HepG2 (cell line): ENCODE results near the gene FGGY. TPM values are rescaled to one million over a fixed set of nuclear protein-coding genes. Genes with fewer than 3 reads are reported as not detected.

ENCODE experiments used
- BORCS8-MEF2B ChIP-seq: sonication (generic); formaldehyde crosslinking; IDR thresholded peaks from 2 replicates; pipeline ENCODE4 v1.8.0; 2022; ENCODE audit warnings: mild to moderate bottlenecking, missing genetic modification reagents
- CREM ChIP-seq, 2 experiments: sonication (generic) in 1 of 2; formaldehyde crosslinking in 1 of 2; IDR thresholded peaks; 2 replicates each; pipeline versions ENCODE4 v1.4.0 to v1.6.1; 2016 to 2020; ENCODE audit warnings: antibody characterized with exemption in 1 of 2, mild to moderate bottlenecking in 1 of 2, missing genetic modification reagents in 1 of 2
- RERE ChIP-seq: IDR thresholded peaks from 2 replicates; pipeline ENCODE4 v1.6.1; 2016; ENCODE audit warnings: low read depth, missing genetic modification reagents, missing compliant biosample characterization
- polyA plus RNA-seq, 8 experiments: library from polyadenylated mRNA; depleted of rRNA in 3 of 8; stranded (reverse) in 7 of 8; unstranded in 1 of 8; fragments of >200 nt; fragmentation: Illumina TruSeq in 4 of 8; extraction: Trizol in 4 of 8; gene quantifications; 2 replicates each; pipeline versions ENCODE4 v1.2.1 to v1.2.3, GENCODE V29; 2011 to 2016; ENCODE audit warnings: low read depth in 4 of 8, missing spikeins in 1 of 8, mixed read lengths in 1 of 8; ENCODE audit not compliant: insufficient read depth in 1 of 8
- total RNA-seq, 5 experiments: library from RNA; depleted of rRNA; stranded (reverse); fragments of >200 nt; fragmentation: Illumina TruSeq; extraction: Trizol; gene quantifications; 2 replicates each; pipeline ENCODE4 v1.2.3, GENCODE V29; 2016; ENCODE audit warnings: low read depth in 1 of 5

The FGGY gene
- total and polyA plus RNA-seq, 2 of the 13 experiments (the other 11 are each of a cell fraction or from before 2014, with no cell fraction given) = 15.7 to 27.5 TPM

DNA sequence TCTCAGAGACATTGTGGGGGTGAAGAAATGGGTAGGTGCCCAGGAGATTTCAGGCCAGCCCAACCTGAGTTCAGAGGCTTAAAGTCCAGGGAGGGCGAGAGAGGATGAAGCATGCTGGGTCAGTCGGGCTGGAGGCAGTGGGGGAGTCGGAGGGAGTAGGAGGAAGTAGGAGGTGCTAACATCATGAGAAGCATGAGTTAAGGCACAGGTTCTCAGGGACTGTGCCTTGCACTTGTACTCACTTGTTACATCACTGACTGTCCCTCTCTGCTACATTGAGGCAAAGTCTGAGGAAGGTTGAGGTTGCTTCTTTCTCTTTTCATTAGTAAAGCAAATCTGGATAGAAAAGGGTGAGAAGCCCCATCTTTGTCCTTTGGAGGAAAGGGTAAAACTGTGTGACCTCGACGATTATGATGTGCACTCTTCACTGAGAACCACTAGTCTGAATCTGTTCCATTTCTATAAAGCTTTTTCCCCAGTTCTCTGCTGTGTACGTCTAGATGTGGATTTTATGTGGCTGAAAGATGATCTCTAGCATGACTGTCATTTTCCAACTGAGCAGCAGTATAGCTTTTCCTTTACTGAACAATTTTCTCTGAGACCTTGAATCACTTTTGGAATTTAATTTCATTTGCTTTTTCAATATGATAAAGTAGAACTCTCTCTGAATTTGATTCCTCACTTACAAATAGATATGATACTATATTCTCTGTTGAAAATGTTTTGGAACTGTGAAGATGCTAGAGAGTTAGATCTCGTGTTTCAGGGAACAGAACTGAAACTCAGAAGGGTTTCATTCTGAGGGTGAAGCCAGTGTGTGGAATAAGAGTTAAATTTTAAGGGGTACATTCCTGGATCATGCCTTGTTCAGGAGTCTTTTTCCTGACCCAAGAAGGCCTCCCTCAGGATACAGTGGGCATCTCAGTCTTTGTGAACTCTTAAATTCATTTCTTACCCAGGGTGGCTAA lies 94.6 kb downstream of the FGGY start (continued):
- no peak for TF ChIP-seq RERE (CRISPR knock-in tag)
- no peak for TF ChIP-seq CREM (IDR thresholded peaks at IDR 0.05)
- TF ChIP-seq CREM (CRISPR knock-in tag; IDR thresholded peaks at IDR 0.05) = no peak
- no peak for TF ChIP-seq BORCS8-MEF2B
